HG02623 (cell line): Measurements from ENCODE around the gene DOHH.

Source experiments
- ATAC-seq: cut with Tn5 transposase; IDR thresholded peaks from one replicate; pipeline ENCODE4 v1.9.1; 2021; ENCODE audit warnings: moderate library complexity; ENCODE audit not compliant: unreplicated experiment

DOHH gene

DNA sequence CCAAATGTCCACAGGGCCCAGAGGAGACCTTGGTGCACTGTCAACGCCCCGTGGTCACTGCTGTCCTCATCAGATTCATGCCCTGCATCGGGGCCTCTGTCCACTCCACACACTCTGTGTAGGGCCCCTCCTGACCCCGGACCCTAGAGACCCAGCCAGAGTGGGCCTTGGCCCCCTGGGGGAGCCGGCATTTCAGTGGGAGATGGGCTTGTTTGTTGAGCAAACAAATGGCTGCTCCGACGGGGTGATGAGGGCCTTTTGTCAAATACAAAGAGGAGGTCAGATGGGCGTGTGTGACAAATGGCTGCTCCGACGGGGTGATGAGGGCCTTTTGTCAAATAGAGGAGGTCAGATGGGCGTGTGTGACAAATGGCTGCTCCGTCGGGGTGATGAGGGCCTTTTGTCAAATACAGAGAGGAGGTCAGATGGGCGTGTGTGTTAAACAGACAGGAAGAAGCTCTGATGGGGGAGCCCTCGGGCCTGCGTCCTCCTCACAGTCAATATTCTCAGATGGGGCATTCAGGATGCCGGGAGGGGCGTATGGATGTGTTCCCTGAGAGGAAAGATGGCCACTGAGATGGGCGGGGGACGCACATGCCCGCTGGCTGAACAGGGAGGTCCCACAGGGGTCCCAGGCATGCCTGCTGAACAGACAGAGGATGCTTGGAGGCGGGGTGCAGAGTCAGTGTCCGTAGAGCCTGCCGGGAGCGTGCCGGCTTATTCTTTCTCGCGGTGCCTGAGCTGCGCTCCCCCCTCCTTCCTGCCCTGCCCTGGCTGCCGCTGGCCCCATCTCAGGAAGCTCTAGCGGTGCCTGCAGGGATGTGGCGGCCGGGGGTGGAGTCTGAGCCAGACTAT, 56.4 kb downstream of the DOHH start:
- ATAC-seq: no peak

DNA sequence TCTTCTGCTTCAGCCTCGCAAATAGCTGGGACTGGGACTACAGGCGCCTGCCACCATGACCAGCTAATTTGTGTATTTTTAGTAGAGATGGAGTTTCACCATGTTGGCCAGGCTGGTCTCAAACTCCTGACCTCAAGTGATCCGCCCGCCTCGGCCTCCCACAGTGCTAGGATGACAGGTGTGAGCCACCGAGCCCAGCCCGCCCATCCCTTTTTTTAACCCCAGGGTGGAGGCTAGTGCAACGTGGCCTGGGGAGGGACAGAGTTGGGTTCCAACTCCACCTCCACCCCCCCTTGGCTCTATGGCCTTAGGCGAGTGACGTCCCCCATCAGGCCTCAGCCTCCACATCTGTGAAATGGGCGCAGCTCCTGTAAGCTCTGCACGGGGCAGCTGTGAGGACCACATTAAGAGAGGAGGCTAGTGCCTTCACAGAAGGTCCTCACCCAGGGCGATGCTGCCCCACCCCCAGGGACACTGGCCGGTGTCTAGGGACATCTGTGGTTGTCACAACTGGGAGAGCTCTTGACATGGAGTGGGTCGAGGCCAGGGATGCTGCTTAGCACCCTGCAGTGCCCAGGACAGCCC, 57.9 kb downstream of the DOHH start:
- no peak for ATAC-seq

GRCh38 chr19:3441986-3442329, 58.5 kb downstream of the DOHH start:
- ATAC-seq: no peak

GRCh38 chr19:3441089-3441985, 59.1 kb downstream of the DOHH start:
- ATAC-seq: no peak
